Measurements from ENCODE around the gene ATXN1.

GRCh38 chr6:16805243-16805950 lies 44.1 kb upstream of the ATXN1 start:
- TF ChIP-seq POLR2A (IDR thresholded peaks at IDR 0.05) (no peak), CTCF (IDR thresholded peaks at IDR 0.05) (no peak)
